GM23338 (cell line): ENCODE measurements around the gene SLC7A14. TPM values are rescaled to one million over a fixed set of nuclear protein-coding genes. Genes with fewer than 3 reads are reported as not detected.

Source experiments
- ATAC-seq: fragments of 200-7000 bp; cut with Tn5 transposase; 3 replicates; pipeline ENCODE4 v1.9.1; 2020
- DNase-seq: peaks from one replicate; pipeline ENCODE4 v3.0.0-alpha.2; 2015; ENCODE audit warnings: low spot score
- H2AFZ ChIP-seq: fragments of 200-600 bp; sonication (generic); 2 replicates; pipeline ENCODE4 v1.8.0; 2016; ENCODE audit warnings: antibody characterized with exemption, mild to moderate bottlenecking, moderate library complexity
- H3F3A ChIP-seq: fragments of 200-600 bp; sonication (generic); replicated peaks from 2 replicates; pipeline ENCODE4 v1.8.0; 2017; ENCODE audit warnings: antibody characterized with exemption, mixed run types, low read depth
- H3K27ac ChIP-seq: fragments of 200-600 bp; sonication (generic); 2 replicates; pipeline ENCODE4 v1.6.1; 2016; ENCODE audit warnings: low read depth
- H3K27me3 ChIP-seq: fragments of 200-600 bp; sonication (generic); 2 replicates; pipeline ENCODE4 v1.8.0; 2016; ENCODE audit warnings: mild to moderate bottlenecking, mixed run types, moderate library complexity; ENCODE audit not compliant: insufficient read depth
- H3K36me3 ChIP-seq: fragments of 200-600 bp; sonication (generic); 2 replicates; pipeline ENCODE4 v1.8.0; 2016; ENCODE audit warnings: mild to moderate bottlenecking; ENCODE audit not compliant: insufficient read depth
- H3K4me1 ChIP-seq: fragments of 200-600 bp; sonication (generic); 2 replicates; pipeline ENCODE4 v1.8.0; 2016; ENCODE audit warnings: mild to moderate bottlenecking, moderate library complexity; ENCODE audit not compliant: insufficient read depth
- H3K4me2 ChIP-seq: fragments of 200-600 bp; sonication (generic); 2 replicates; pipeline ENCODE4 v1.7.1; 2017; ENCODE audit warnings: mixed run types
- H3K4me3 ChIP-seq: fragments of 200-600 bp; sonication (generic); 2 replicates; pipeline ENCODE4 v1.6.1; 2016; ENCODE audit warnings: mixed run types
- H3K79me2 ChIP-seq: fragments of 200-600 bp; sonication (generic); replicated peaks from 2 replicates; pipeline ENCODE4 v1.8.0; 2017; ENCODE audit warnings: mild to moderate bottlenecking; ENCODE audit not compliant: insufficient read depth
- H3K9me2 ChIP-seq: fragments of 200-600 bp; sonication (generic); 2 replicates; pipeline ENCODE4 v1.8.0; 2017; ENCODE audit not compliant: insufficient read depth
- H4K20me1 ChIP-seq: fragments of 200-600 bp; sonication (generic); replicated peaks from 2 replicates; pipeline ENCODE4 v1.8.0; 2017; ENCODE audit warnings: mild to moderate bottlenecking; ENCODE audit not compliant: insufficient read depth
- H3K27ac Mint-ChIP-seq: 2 replicates; pipeline ENCODE4 v1.8.0; 2020; ENCODE audit warnings: inconsistent platforms, mild to moderate bottlenecking, moderate library complexity, mixed read lengths
- H3K27me3 Mint-ChIP-seq: 3 replicates; pipeline ENCODE4 v1.8.0; 2022; ENCODE audit warnings: low read depth, mild to moderate bottlenecking, moderate library complexity, mixed read lengths, inconsistent platforms; ENCODE audit not compliant: insufficient read depth, poor library complexity
- H3K36me3 Mint-ChIP-seq: 3 replicates; pipeline ENCODE4 v1.8.0; 2021; ENCODE audit warnings: low read depth, mild to moderate bottlenecking, inconsistent platforms, moderate library complexity, mixed read lengths
- H3K4me1 Mint-ChIP-seq: 3 replicates; pipeline ENCODE4 v1.8.0; 2020; ENCODE audit warnings: mild to moderate bottlenecking, inconsistent platforms, mixed read lengths
- H3K4me3 Mint-ChIP-seq: 3 replicates; pipeline ENCODE4 v1.8.0; 2021; ENCODE audit warnings: moderate library complexity, mild to moderate bottlenecking, inconsistent platforms, mixed read lengths
- H3K9me3 Mint-ChIP-seq: 3 replicates; pipeline ENCODE4 v1.8.0; 2020; ENCODE audit warnings: moderate library complexity, mild to moderate bottlenecking, inconsistent platforms, mixed read lengths
- CREB1 ChIP-seq: fragments of 250-450 bp; sonication (Bioruptor Pico); IDR thresholded peaks from 2 replicates; pipeline ENCODE4 v1.5.0; 2020; ENCODE audit warnings: low read depth, mild to moderate bottlenecking, moderate library complexity
- CTCF ChIP-seq, 2 experiments: fragments of 200-600 bp in 1 of 2; sonication (generic) in 1 of 2; conservative IDR thresholded peaks; 2 replicates each; pipeline versions ENCODE4 v1.5.1 to v1.6.1; 2016 to 2017; ENCODE audit warnings: antibody characterized with exemption in 2 of 2, low read depth in 2 of 2, mild to moderate bottlenecking in 2 of 2, moderate library complexity in 1 of 2
- ETS1 ChIP-seq: IDR thresholded peaks from 2 replicates; pipeline ENCODE4 v1.6.1; 2016; ENCODE audit warnings: antibody characterized with exemption
- EZH2 ChIP-seq: fragments of 200-600 bp; sonication (generic); IDR thresholded peaks from one replicate; pipeline ENCODE4 v1.8.0; 2017; ENCODE audit warnings: antibody characterized with exemption, mild to moderate bottlenecking, low read depth; ENCODE audit not compliant: unreplicated experiment
- EZH2phosphoT487 ChIP-seq: fragments of 200-600 bp; sonication (generic); IDR thresholded peaks from one replicate; pipeline ENCODE4 v1.8.1; 2018; ENCODE audit warnings: antibody characterized with exemption; ENCODE audit not compliant: unreplicated experiment
- JUNB ChIP-seq: IDR thresholded peaks from one replicate; pipeline ENCODE4 v1.6.1; 2016; ENCODE audit warnings: antibody characterized with exemption; ENCODE audit not compliant: unreplicated experiment
- NANOG ChIP-seq: IDR thresholded peaks from 2 replicates; pipeline ENCODE4 v1.6.1; 2016; ENCODE audit warnings: antibody characterized with exemption, borderline replicate concordance
- POLR2AphosphoS5 ChIP-seq: IDR thresholded peaks from 2 replicates; pipeline ENCODE4 v1.6.1; 2016; ENCODE audit warnings: antibody characterized with exemption, low read depth
- REST ChIP-seq: IDR thresholded peaks from one replicate; pipeline ENCODE4 v1.6.1; 2018; ENCODE audit warnings: antibody characterized with exemption; ENCODE audit not compliant: unreplicated experiment
- STAT1 ChIP-seq: IDR thresholded peaks from one replicate; pipeline ENCODE4 v1.6.1; 2016; ENCODE audit warnings: antibody characterized with exemption; ENCODE audit not compliant: unreplicated experiment
- ZNF114 ChIP-seq: fragments of 250-450 bp; sonication (Bioruptor Pico); IDR thresholded peaks from 2 replicates; pipeline ENCODE4 v1.5.0; 2020; ENCODE audit warnings: mild to moderate bottlenecking, moderate library complexity
- ZNF331 ChIP-seq: fragments of 250-450 bp; sonication (Bioruptor Pico); IDR thresholded peaks from 2 replicates; pipeline ENCODE4 v1.5.0; 2020; ENCODE audit warnings: low read depth, mild to moderate bottlenecking, moderate library complexity
- ZNF462 ChIP-seq: fragments of 250-450 bp; sonication (Bioruptor Pico); IDR thresholded peaks from 2 replicates; pipeline ENCODE4 v1.5.0; 2020; ENCODE audit warnings: mild to moderate bottlenecking, moderate library complexity
- polyA plus RNA-seq: library from polyadenylated mRNA; unstranded; fragments of >200 nt; fragmentation: Nextera tagmentation; extraction: Ambion mirVana; gene quantifications from 2 replicates; pipeline ENCODE4 v1.2.1, GENCODE V29; 2016
- total RNA-seq: library from RNA; depleted of rRNA; stranded (reverse); fragments of >200 nt; shearing (Covaris generic); gene quantifications from 2 replicates; pipeline ENCODE4 v1.2.3, GENCODE V29; 2014

Gene SLC7A14
- total and polyA plus RNA-seq, 2 experiments from 2014 or later = 0.49 to 0.82 TPM

- peaks cover 27% of the 10 kb centered on the region for H3K4me1 ChIP-seq
- no peaks in the 10 kb centered on the region for H3K36me3 ChIP-seq
- peaks cover 57% of the 10 kb centered on the region for H3K27me3 ChIP-seq
- peaks cover 18% of the 10 kb centered on the region for H3F3A ChIP-seq
- Mint-ChIP-seq H3K27me3 (peaks cover 38% of the 10 kb centered on the region), H3K27ac (no peak overlapping the region), H3K4me1 (peaks cover 25% of the 10 kb centered on the region), H3K36me3 (peaks cover 6% of the 10 kb centered on the region; the same call in 1 of the 3 replicates), H3K9me3 (0 out of 3 replicates have a peak, but pooled peaks cover 2% of the 10 kb centered on the region), H3K4me3 (no peak overlapping the region)
- no peak overlapping the region for H3K4me2 ChIP-seq
- TF ChIP-seq EZH2phosphoT487 = no peak
- no peak for TF ChIP-seq ZNF462
- TF ChIP-seq ZNF114 (CRISPR knock-in tag) = no peak
- no peak for TF ChIP-seq CREB1 (CRISPR knock-in tag)
- no peak for TF ChIP-seq ZNF331 (CRISPR knock-in tag)
- TF ChIP-seq STAT1 = no peak
- no peak for TF ChIP-seq REST
- TF ChIP-seq EZH2 = no peak
- no peak for TF ChIP-seq ETS1
- no peak for TF ChIP-seq NANOG
- no peak for TF ChIP-seq POLR2AphosphoS5
- no peak for TF ChIP-seq CTCF (conservative IDR thresholded peaks at IDR 0.05; ENCODE audit: low read depth in 2 of 2)
- TF ChIP-seq JUNB = no peak
- no peak overlapping the region for H2AFZ ChIP-seq
- DNase-seq (no peak), ATAC-seq (no peak)
- no peaks in the 10 kb centered on the region for H3K79me2 ChIP-seq
- H4K20me1 ChIP-seq = no peaks in the 10 kb centered on the region
- H3K9me2 ChIP-seq = 0 out of 2 replicates have a peak, but pooled peaks cover 4% of the 10 kb centered on the region
- no peak overlapping the region for H3K27ac ChIP-seq
- H3K4me3 ChIP-seq = no peak overlapping the region
Observed at GRCh38 chr3:170421111-170421641, 164.7 kb downstream of the SLC7A14 start.
